Measurements from ENCODE around the gene MED6.

DNA sequence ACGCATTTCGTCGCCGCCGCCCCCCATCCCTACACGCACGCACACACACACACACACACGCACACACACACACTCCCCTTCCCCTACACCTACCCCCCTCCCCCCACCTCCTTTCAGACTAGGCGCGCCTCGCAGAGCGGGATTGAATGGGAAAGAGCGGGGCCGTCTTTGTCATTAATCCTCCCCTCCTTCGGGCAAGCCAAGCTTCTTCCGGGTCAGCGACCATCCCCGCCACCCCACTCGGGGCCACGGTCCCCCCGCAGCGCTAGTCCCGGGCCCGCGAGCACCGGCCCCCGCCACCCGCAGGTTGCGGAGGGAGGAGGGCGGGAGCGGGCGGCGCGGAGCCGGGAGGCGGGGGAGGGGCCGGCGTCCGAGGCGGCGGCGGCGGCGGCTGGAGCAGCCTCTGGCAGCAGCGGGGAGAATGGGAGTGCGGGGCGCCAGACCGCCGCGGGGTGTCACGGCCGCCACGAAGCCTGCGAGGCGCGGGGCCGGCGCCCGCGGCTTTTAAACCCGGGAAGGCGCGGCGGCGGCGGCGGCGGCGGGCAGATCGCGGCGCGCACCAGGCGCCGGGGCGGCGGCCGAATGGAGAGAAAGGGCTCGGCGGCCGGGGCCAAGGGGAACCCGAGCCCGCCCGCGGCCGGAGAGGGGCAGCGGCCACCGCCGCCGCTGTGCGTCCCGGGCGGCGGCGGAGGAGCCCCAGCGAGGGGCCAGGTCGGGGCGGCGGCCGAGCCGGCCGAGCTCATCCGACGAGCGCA, 41.3 kb upstream of the MED6 start, which contains the start of gene TTC9:
- TF ChIP-seq POLR2A (IDR thresholded peaks at IDR 0.05; ENCODE audit: low read length) = no peak
- TF ChIP-seq GATA1 (IDR thresholded peaks at IDR 0.05; ENCODE audit: low read depth, low read length) = no peak

Measured in erythroblast (primary cell).